GM21360 (cell line): ENCODE data around the gene SLCO3A1.
"Not testable (repeated sequence)": the region's sequence is repeated elsewhere in the genome, so short reads cannot be mapped to it uniquely, and the experiment has no call there.

ENCODE experiments used
- ATAC-seq: cut with Tn5 transposase; IDR thresholded peaks from one replicate; pipeline ENCODE4 v1.9.1; 2021; ENCODE audit warnings: mild to moderate bottlenecking, moderate library complexity; ENCODE audit not compliant: unreplicated experiment

The SLCO3A1 gene

GRCh38 chr15:91961357-91961756 is 107.8 kb downstream of the SLCO3A1 start:
- no peak for ATAC-seq

GRCh38 chr15:91963747-91964146 is 110.2 kb downstream of the SLCO3A1 start:
- ATAC-seq: not testable (repeated sequence)

GRCh38 chr15:91965501-91966193 is 112.1 kb downstream of the SLCO3A1 start:
- no peak for ATAC-seq

GRCh38 chr15:91966194-91966552 is 112.7 kb downstream of the SLCO3A1 start:
- no peak for ATAC-seq

- ATAC-seq: no peak
Measured at GRCh38 chr15:91967935-91968606, 114.6 kb downstream of the SLCO3A1 start.

GRCh38 chr15:91968610-91969009 is 115.1 kb downstream of the SLCO3A1 start:
- ATAC-seq: no peak

GRCh38 chr15:91970142-91970541 is 116.6 kb downstream of the SLCO3A1 start:
- no peak for ATAC-seq

GRCh38 chr15:91973481-91973880 is 120.0 kb downstream of the SLCO3A1 start:
- no peak for ATAC-seq

- no peak for ATAC-seq
Measured at GRCh38 chr15:91974321-91974720, 120.8 kb downstream of the SLCO3A1 start.

GRCh38 chr15:91975241-91975978 is 121.9 kb downstream of the SLCO3A1 start:
- ATAC-seq: no peak

GRCh38 chr15:91976966-91977365 is 123.5 kb downstream of the SLCO3A1 start:
- no peak for ATAC-seq

GRCh38 chr15:91980502-91981267 is 127.2 kb downstream of the SLCO3A1 start:
- no peak for ATAC-seq

- no peak for ATAC-seq
Measured at GRCh38 chr15:91981821-91982800, 128.6 kb downstream of the SLCO3A1 start.

- ATAC-seq: no peak
Measured at GRCh38 chr15:91983729-91984340, 130.3 kb downstream of the SLCO3A1 start.

GRCh38 chr15:91985297-91985696 is 131.8 kb downstream of the SLCO3A1 start:
- ATAC-seq: no peak

GRCh38 chr15:91988071-91988470 is 134.6 kb downstream of the SLCO3A1 start:
- ATAC-seq: no peak

GRCh38 chr15:91988655-91989054 is 135.1 kb downstream of the SLCO3A1 start:
- ATAC-seq: no peak

- ATAC-seq: no peak
Measured at GRCh38 chr15:91989821-91990220, 136.3 kb downstream of the SLCO3A1 start.

GRCh38 chr15:91992945-91993344 is 139.4 kb downstream of the SLCO3A1 start:
- ATAC-seq: no peak

- no peak for ATAC-seq
Measured at GRCh38 chr15:91995146-91995545, 141.6 kb downstream of the SLCO3A1 start.
